Measurements from ENCODE around the gene BUD13. TPM values are rescaled to one million over a fixed set of nuclear protein-coding genes. Genes with fewer than 3 reads are reported as not detected.

Gene BUD13
- polyA plus RNA-seq, 1 donor from 2014 or later: 19.1 TPM

GRCh38 chr11:116798368-116798767, 25.6 kb upstream of the BUD13 start:
- Histone ChIP-seq H4K20me1 (ENCODE audit: insufficient read depth) (no peaks in the 10 kb centered on the region), H3F3A (ENCODE audit: insufficient read depth, low read length, poor library complexity, severe bottlenecking) (no peaks in the 10 kb centered on the region), H3K9me3 (ENCODE audit: low read length) (no peaks in the 10 kb centered on the region), H3K4me3 (ENCODE audit: low read length) (no peak overlapping the region), H3K27ac (ENCODE audit: low read length) (no peak overlapping the region), H3K27me3 (ENCODE audit: insufficient read depth, low read depth, low read length) (no peaks in the 10 kb centered on the region), H2AFZ (ENCODE audit: low read depth, low read length) (no peak overlapping the region), H3K4me2 (ENCODE audit: low read length) (no peak overlapping the region), H3K36me3 (ENCODE audit: insufficient read depth, low read length) (no peaks in the 10 kb centered on the region), H3K79me2 (replicated peaks; ENCODE audit: insufficient read depth, low read length) (no peaks in the 10 kb centered on the region), H3K9me2 (ENCODE audit: insufficient read depth, low read length) (no peaks in the 10 kb centered on the region), H3K9ac (ENCODE audit: low read length) (no peak overlapping the region)
- TF ChIP-seq CTCF (IDR thresholded peaks at IDR 0.05; ENCODE audit: poor library complexity, severe bottlenecking): no peak
- TF ChIP-seq MXI1 (conservative IDR thresholded peaks at IDR 0.05; ENCODE audit: poor library complexity, severe bottlenecking): no peak
- TF ChIP-seq, protein P1, sequence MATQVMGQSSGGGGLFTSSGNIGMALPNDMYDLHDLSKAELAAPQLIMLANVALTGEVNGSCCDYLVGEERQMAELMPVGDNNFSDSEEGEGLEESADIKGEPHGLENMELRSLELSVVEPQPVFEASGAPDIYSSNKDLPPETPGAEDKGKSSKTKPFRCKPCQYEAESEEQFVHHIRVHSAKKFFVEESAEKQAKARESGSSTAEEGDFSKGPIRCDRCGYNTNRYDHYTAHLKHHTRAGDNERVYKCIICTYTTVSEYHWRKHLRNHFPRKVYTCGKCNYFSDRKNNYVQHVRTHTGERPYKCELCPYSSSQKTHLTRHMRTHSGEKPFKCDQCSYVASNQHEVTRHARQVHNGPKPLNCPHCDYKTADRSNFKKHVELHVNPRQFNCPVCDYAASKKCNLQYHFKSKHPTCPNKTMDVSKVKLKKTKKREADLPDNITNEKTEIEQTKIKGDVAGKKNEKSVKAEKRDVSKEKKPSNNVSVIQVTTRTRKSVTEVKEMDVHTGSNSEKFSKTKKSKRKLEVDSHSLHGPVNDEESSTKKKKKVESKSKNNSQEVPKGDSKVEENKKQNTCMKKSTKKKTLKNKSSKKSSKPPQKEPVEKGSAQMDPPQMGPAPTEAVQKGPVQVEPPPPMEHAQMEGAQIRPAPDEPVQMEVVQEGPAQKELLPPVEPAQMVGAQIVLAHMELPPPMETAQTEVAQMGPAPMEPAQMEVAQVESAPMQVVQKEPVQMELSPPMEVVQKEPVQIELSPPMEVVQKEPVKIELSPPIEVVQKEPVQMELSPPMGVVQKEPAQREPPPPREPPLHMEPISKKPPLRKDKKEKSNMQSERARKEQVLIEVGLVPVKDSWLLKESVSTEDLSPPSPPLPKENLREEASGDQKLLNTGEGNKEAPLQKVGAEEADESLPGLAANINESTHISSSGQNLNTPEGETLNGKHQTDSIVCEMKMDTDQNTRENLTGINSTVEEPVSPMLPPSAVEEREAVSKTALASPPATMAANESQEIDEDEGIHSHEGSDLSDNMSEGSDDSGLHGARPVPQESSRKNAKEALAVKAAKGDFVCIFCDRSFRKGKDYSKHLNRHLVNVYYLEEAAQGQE (IDR thresholded peaks at IDR 0.05; ENCODE audit: borderline replicate concordance): no peak
- TF ChIP-seq POLR2AphosphoS5 (IDR thresholded peaks at IDR 0.05): no peak
- TF ChIP-seq EZH2 (IDR thresholded peaks at IDR 0.05; ENCODE audit: borderline replicate concordance, insufficient read depth, low read length, poor library complexity, severe bottlenecking): no peak
- no peak for TF ChIP-seq TAF1 (IDR thresholded peaks at IDR 0.05; ENCODE audit: low read depth)
- no peak for TF ChIP-seq SMC3 (conservative IDR thresholded peaks at IDR 0.05; ENCODE audit: poor library complexity)
- no peak for TF ChIP-seq EP300 (conservative IDR thresholded peaks at IDR 0.05; ENCODE audit: poor library complexity, severe bottlenecking)
- no peak for TF ChIP-seq RAD21 (conservative IDR thresholded peaks at IDR 0.05)

DNA sequence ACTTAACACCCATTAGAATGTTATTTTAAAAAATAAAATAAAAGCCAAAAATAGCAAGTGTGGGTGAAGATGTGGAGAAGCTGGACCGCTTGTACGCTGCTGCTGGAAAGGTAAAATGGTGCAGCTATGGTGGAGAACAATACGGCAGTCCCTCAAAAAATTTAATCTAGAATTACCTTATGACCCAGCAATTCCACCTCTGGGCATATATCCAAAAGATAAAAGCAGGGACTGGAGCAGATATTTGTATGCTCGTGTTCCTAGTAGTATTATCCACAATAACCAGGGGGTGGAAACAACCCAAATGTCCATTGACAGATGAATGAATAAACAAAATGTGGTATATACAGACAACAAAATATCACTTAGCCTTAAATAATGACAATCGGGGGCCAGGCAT, 25.0 kb upstream of the BUD13 start:
- no peak overlapping the region for H2AFZ ChIP-seq (ENCODE audit: low read depth, low read length)
- H3K27ac ChIP-seq (ENCODE audit: low read length): no peak overlapping the region
- no peaks in the 10 kb centered on the region for H3K9me2 ChIP-seq (ENCODE audit: insufficient read depth, low read length)
- no peak overlapping the region for H3K4me2 ChIP-seq (ENCODE audit: low read length)
- H4K20me1 ChIP-seq (ENCODE audit: insufficient read depth): no peaks in the 10 kb centered on the region
- TF ChIP-seq MXI1 (conservative IDR thresholded peaks at IDR 0.05; ENCODE audit: poor library complexity, severe bottlenecking) (no peak), RAD21 (conservative IDR thresholded peaks at IDR 0.05) (no peak), EP300 (conservative IDR thresholded peaks at IDR 0.05; ENCODE audit: poor library complexity, severe bottlenecking) (no peak), EZH2 (IDR thresholded peaks at IDR 0.05; ENCODE audit: borderline replicate concordance, insufficient read depth, low read length, poor library complexity, severe bottlenecking) (no peak)
- TF ChIP-seq, protein P1 (IDR thresholded peaks at IDR 0.05; ENCODE audit: borderline replicate concordance): no peak
- H3K4me3 ChIP-seq (ENCODE audit: low read length): no peak overlapping the region
- H3K36me3 ChIP-seq (ENCODE audit: insufficient read depth, low read length): no peaks in the 10 kb centered on the region
- H3K9ac ChIP-seq (ENCODE audit: low read length): no peak overlapping the region
- no peaks in the 10 kb centered on the region for H3F3A ChIP-seq (ENCODE audit: insufficient read depth, low read length, poor library complexity, severe bottlenecking)
- no peaks in the 10 kb centered on the region for H3K27me3 ChIP-seq (ENCODE audit: insufficient read depth, low read depth, low read length)
- H3K79me2 ChIP-seq (replicated peaks; ENCODE audit: insufficient read depth, low read length): no peaks in the 10 kb centered on the region
- no peaks in the 10 kb centered on the region for H3K9me3 ChIP-seq (ENCODE audit: low read length)
